HCT116 (cell line): ENCODE results near the gene NSUN4. TPM values are rescaled to one million over a fixed set of nuclear protein-coding genes. Genes with fewer than 3 reads are reported as not detected.

ENCODE experiments used
- ATAC-seq: fragments of 200-7000 bp; cut with Tn5 transposase; 2 replicates; pipeline ENCODE4 v1.9.1; 2020; ENCODE audit warnings: mild to moderate bottlenecking, moderate library complexity
- BruUV-seq: library from RNA; stranded (reverse); fragments of 400-500 nt; replicated peaks from 2 replicates; lab custom pipeline; 2021; lab: Mats Ljungman, UMichigan
- CTCF ChIA-PET: fragments of 300-600 bp; sonication (Branson Sonifier 250); formaldehyde crosslinking; loops from one replicate; lab custom pipeline; 2021; ENCODE audit warnings: antibody characterized with exemption; lab: Charles Lee
- POLR2A ChIA-PET: fragments of 300-600, 350-600 bp; sonication (Branson Sonifier 250); formaldehyde crosslinking; loops from one replicate; lab custom pipeline; 2021; ENCODE audit warnings: antibody characterized with exemption; lab: Charles Lee
- RAD21 ChIA-PET, 2 experiments: fragments of 300-600 bp; sonication (Branson Sonifier 250); formaldehyde crosslinking; loops; one replicate each; lab custom pipeline; 2023; ENCODE audit warnings: low total read pairs in 2 of 2; ENCODE audit not compliant: uncharacterized antibody in 2 of 2, unreplicated experiment in 2 of 2, low non-redundant PET in 1 of 2; lab: Charles Lee
- DNase-seq: peaks from one replicate; pipeline ENCODE4 v3.0.0-alpha.2; 2010; ENCODE audit warnings: low read depth, low spot score
- H2AFZ ChIP-seq: fragments of 200-600 bp; shearing (Covaris generic), sonication (generic); 2 replicates; pipeline ENCODE4 v1.6.1; 2017; ENCODE audit warnings: low read depth, mixed run types, mixed read lengths, antibody characterized with exemption, low read length; ENCODE audit not compliant: poor library complexity, severe bottlenecking
- H3K27ac ChIP-seq: 2 replicates; pipeline ENCODE4 v1.5.1; 2012; ENCODE audit warnings: low read depth, low read length
- H3K27me3 ChIP-seq: fragments of 200-600 bp; sonication (generic); 2 replicates; pipeline ENCODE4 v1.6.1; 2016; ENCODE audit warnings: mixed run types, low read length, mixed read lengths; ENCODE audit not compliant: insufficient read depth
- H3K36me3 ChIP-seq, 2 experiments: fragments of 200-500 bp in 1 of 2; fragments of 200-600 bp in 1 of 2; sonication (Bioruptor generic) in 1 of 2; sonication (generic) in 1 of 2; 2 replicates each; pipeline versions ENCODE4 v1.5.1 to v1.6.1; 2014 to 2016; ENCODE audit warnings: low read length in 2 of 2, inconsistent platforms in 1 of 2, mixed read lengths in 1 of 2, mixed run types in 1 of 2; ENCODE audit not compliant: insufficient read depth in 2 of 2, control insufficient read depth in 1 of 2
- H3K4me1 ChIP-seq, 2 experiments: fragments of 200-600 bp in 1 of 2; sonication (generic) in 1 of 2; 2 replicates each; pipeline versions ENCODE4 v1.5.1 to v1.6.1; 2012 to 2017; ENCODE audit warnings: low read length in 2 of 2, inconsistent platforms in 1 of 2, mild to moderate bottlenecking in 1 of 2, mixed read lengths in 1 of 2, mixed run types in 1 of 2, moderate library complexity in 1 of 2; ENCODE audit not compliant: insufficient read depth in 2 of 2, control insufficient read depth in 1 of 2
- H3K4me2 ChIP-seq: fragments of 200-600 bp; sonication (generic); 2 replicates; pipeline ENCODE4 v1.6.1; 2017; ENCODE audit warnings: mixed run types, low read length, mixed read lengths
- H3K4me3 ChIP-seq, 2 experiments: fragments of 200-600 bp in 1 of 2; sonication (generic) in 1 of 2; replicated peaks in 1 of 2; 2 replicates each; pipeline ENCODE4 v1.5.1; 2011 to 2016; ENCODE audit warnings: low read length in 2 of 2, control low read depth in 1 of 2, low read depth in 1 of 2, mild to moderate bottlenecking in 1 of 2, mixed read lengths in 1 of 2, mixed run types in 1 of 2
- H3K79me2 ChIP-seq: fragments of 200-600 bp; sonication (generic); 2 replicates; pipeline ENCODE4 v1.6.1; 2017; ENCODE audit warnings: mild to moderate bottlenecking, mixed run types, low read length, moderate library complexity, mixed read lengths; ENCODE audit not compliant: insufficient read depth
- H3K9ac ChIP-seq: fragments of 200-600 bp; sonication (generic); 2 replicates; pipeline ENCODE4 v1.6.1; 2016; ENCODE audit warnings: low read length, mixed read lengths
- H3K9me2 ChIP-seq: fragments of 200-600 bp; sonication (generic), shearing (Covaris generic); 2 replicates; pipeline ENCODE4 v1.6.1; 2017; ENCODE audit warnings: mixed run types, mild to moderate bottlenecking, moderate library complexity; ENCODE audit not compliant: insufficient read depth
- H3K9me3 ChIP-seq, 2 experiments: fragments of 200-500 bp in 1 of 2; fragments of 200-600 bp in 1 of 2; sonication (Bioruptor generic) in 1 of 2; sonication (generic) in 1 of 2; 2 replicates each; pipeline ENCODE4 v1.6.1; 2014 to 2017; ENCODE audit warnings: low read length in 2 of 2, mixed read lengths in 2 of 2, inconsistent platforms in 1 of 2, low read depth in 1 of 2, mild to moderate bottlenecking in 1 of 2, mixed run types in 1 of 2, moderate library complexity in 1 of 2; ENCODE audit not compliant: control insufficient read depth in 1 of 2, insufficient read depth in 1 of 2
- H4K20me1 ChIP-seq: fragments of 200-600 bp; sonication (generic), shearing (Covaris generic); 2 replicates; pipeline ENCODE4 v1.6.1; 2017; ENCODE audit warnings: mixed run types, mild to moderate bottlenecking, moderate library complexity; ENCODE audit not compliant: insufficient read depth
- CEBPB ChIP-seq: IDR thresholded peaks from 2 replicates; pipeline ENCODE4 v1.6.1; 2012; ENCODE audit warnings: low read depth
- ELF1 ChIP-seq: IDR thresholded peaks from 2 replicates; pipeline ENCODE4 v1.6.1; 2012; ENCODE audit warnings: low read depth, borderline replicate concordance
- EZH2 ChIP-seq: fragments of 200-600 bp; sonication (generic); IDR thresholded peaks from 2 replicates; pipeline ENCODE4 v1.6.1; 2017; ENCODE audit warnings: antibody characterized with exemption, mixed run types
- JUND ChIP-seq: IDR thresholded peaks from 2 replicates; pipeline ENCODE4 v1.6.1; 2012
- POLR2A ChIP-seq: IDR thresholded peaks from 2 replicates; pipeline ENCODE4 v1.7.0; 2011; ENCODE audit warnings: borderline replicate concordance; ENCODE audit not compliant: insufficient read depth, insufficient read length; ENCODE audit errors: extremely low read depth
- SP1 ChIP-seq: IDR thresholded peaks from 2 replicates; pipeline ENCODE4 v1.6.1; 2012; ENCODE audit warnings: low read depth
- SRF ChIP-seq: IDR thresholded peaks from 2 replicates; pipeline ENCODE4 v1.6.1; 2012; ENCODE audit warnings: low read depth
- ZFX ChIP-seq: fragments of 450-650 bp; IDR thresholded peaks from 2 replicates; pipeline ENCODE4 v1.6.1; 2017
- intact Hi-C: fragments of 100-400 bp; cut with micrococcal nuclease; formaldehyde crosslinking; loops from 2 replicates; pipeline ENCODE4 v1.10.0; 2022
- total RNA-seq: library from RNA; stranded (reverse); gene quantifications from one replicate; pipeline ENCODE4 v1.2.1, GENCODE V29; 2021; ENCODE audit not compliant: unreplicated experiment
- TF ChIP-seq, protein P1 (sequence below): IDR thresholded peaks from 2 replicates; pipeline ENCODE4 v1.6.1; 2012; ENCODE audit warnings: low read depth
- TF ChIP-seq, protein P2 (sequence below): IDR thresholded peaks from 2 replicates; pipeline ENCODE4 v1.6.1; 2011; ENCODE audit warnings: mild to moderate bottlenecking, low read length, moderate library complexity; ENCODE audit not compliant: insufficient replicate concordance; ENCODE audit errors: extremely low read depth
- TF ChIP-seq, protein P3 (sequence below): IDR thresholded peaks from 2 replicates; pipeline ENCODE4 v1.6.1; 2012
- TF ChIP-seq, protein P4 (sequence below), 3 experiments: fragments of 200-600 bp in 1 of 3; sonication (generic) in 1 of 3; IDR thresholded peaks in 2 of 3; conservative IDR thresholded peaks in 1 of 3; 2 replicates each; pipeline ENCODE4 v1.5.1; 2012 to 2017; ENCODE audit warnings: low read depth in 2 of 3, low read length in 2 of 3, antibody characterized with exemption in 1 of 3, borderline replicate concordance in 1 of 3, control low read depth in 1 of 3, mild to moderate bottlenecking in 1 of 3, mixed read lengths in 1 of 3, mixed run types in 1 of 3, moderate library complexity in 1 of 3; ENCODE audit not compliant: insufficient read depth in 1 of 3

The NSUN4 gene
- total RNA-seq, 1 experiment from 2014 or later: 27.8 TPM

DNA sequence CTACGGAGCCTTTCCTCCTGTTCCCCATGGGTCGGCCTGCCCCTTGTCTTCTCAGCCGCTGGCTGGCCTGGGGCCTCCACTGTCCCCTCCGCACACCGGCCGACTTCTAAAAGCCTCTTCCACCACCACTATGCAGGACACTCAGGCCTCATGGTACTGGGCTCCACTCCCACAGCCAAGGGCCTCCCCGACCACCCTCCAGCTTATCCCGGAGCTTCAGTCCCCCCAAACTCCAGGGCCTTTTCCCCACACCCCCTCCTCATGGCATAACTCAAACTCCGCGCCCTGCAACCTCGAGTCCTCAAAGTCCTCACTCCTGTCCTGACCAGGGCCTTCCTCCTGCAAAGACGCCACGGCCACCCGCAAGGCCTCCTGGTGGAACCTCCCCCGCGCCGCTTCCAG lies 39.2 kb upstream of the NSUN4 start (continued):
- TF ChIP-seq, protein P1, sequence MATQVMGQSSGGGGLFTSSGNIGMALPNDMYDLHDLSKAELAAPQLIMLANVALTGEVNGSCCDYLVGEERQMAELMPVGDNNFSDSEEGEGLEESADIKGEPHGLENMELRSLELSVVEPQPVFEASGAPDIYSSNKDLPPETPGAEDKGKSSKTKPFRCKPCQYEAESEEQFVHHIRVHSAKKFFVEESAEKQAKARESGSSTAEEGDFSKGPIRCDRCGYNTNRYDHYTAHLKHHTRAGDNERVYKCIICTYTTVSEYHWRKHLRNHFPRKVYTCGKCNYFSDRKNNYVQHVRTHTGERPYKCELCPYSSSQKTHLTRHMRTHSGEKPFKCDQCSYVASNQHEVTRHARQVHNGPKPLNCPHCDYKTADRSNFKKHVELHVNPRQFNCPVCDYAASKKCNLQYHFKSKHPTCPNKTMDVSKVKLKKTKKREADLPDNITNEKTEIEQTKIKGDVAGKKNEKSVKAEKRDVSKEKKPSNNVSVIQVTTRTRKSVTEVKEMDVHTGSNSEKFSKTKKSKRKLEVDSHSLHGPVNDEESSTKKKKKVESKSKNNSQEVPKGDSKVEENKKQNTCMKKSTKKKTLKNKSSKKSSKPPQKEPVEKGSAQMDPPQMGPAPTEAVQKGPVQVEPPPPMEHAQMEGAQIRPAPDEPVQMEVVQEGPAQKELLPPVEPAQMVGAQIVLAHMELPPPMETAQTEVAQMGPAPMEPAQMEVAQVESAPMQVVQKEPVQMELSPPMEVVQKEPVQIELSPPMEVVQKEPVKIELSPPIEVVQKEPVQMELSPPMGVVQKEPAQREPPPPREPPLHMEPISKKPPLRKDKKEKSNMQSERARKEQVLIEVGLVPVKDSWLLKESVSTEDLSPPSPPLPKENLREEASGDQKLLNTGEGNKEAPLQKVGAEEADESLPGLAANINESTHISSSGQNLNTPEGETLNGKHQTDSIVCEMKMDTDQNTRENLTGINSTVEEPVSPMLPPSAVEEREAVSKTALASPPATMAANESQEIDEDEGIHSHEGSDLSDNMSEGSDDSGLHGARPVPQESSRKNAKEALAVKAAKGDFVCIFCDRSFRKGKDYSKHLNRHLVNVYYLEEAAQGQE: no peak
- TF ChIP-seq JUND: no peak

DNA sequence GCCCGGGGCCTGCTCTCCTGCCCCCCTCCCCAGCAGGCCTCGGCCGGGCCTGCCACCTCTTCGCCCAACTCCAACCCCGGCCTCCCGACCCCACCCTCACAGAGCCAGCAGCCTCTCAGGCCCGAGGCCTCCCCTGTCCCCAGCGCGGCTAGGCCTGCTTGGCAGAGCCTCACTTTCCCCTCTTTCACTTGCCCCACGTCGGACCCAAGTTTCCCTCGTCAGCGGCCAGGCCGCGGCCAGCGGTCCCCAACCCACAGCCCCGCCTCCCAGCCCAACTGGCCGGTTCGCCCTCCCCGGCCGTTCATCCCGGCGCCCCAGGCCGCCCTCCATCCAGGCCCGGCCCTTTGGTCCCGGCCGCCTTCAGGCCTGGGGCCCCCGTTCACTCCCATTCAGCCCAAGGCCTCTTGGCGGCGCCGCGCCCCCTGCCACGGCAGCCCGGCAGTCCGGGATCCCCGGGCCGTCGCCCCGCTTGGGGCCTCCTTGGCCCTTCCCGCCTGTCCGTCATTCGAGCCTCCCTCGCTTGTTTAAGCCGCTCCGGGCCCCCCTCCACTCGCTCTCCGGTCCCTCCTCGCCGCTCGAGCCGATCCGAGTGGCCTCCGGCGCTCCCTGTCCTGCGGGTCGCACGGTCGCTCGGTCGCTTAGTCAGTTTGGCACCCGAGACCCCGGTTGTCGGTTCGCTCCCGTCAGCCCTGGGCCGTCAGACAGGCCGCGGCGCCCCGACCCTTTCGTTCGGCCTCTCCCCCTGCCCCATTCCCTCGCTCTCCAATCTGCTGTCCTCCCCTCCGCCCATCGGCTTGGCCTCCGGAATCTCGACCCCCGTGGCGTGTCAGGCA lies 38.6 kb upstream of the NSUN4 start:
- no peak overlapping the region for H2AFZ ChIP-seq
- ATAC-seq (peak; percentile 37), DNase-seq (no peak)
- peak overlapping the region; percentile 94 for H3K27ac ChIP-seq
- CTCF ChIA-PET: no interaction called here
- POLR2A ChIA-PET: no interaction called here
- peak overlapping the region; percentile 87 for H3K9ac ChIP-seq
- H3K9me2 ChIP-seq: no peaks in the 10 kb centered on the region
- H3K27me3 ChIP-seq: no peaks in the 10 kb centered on the region
- no peaks in the 10 kb centered on the region for H4K20me1 ChIP-seq
- peak overlapping the region; percentile 87 for H3K4me2 ChIP-seq
- RAD21 ChIA-PET: no interaction called here
- H3K79me2 ChIP-seq: peaks cover 86% of the 10 kb centered on the region
- H3K4me3 ChIP-seq: peak overlapping the region; percentile 81 to 92
- peaks cover 7 to 14% of the 10 kb centered on the region in 2 experiments; a peak in 3 of 4 replicates for H3K36me3 ChIP-seq
- intact Hi-C loops: loop anchor here (2.0 kb wide), 1 partner anchor 39 kb away; the partner anchor contains the start of gene NSUN4
- no peaks in the 10 kb centered on the region for H3K9me3 ChIP-seq
- H3K4me1 ChIP-seq: peaks cover 7 to 19% of the 10 kb centered on the region in 2 experiments; a peak in 3 of 4 replicates
- no TSS peak for BruUV-seq
- TF ChIP-seq, protein P2, sequence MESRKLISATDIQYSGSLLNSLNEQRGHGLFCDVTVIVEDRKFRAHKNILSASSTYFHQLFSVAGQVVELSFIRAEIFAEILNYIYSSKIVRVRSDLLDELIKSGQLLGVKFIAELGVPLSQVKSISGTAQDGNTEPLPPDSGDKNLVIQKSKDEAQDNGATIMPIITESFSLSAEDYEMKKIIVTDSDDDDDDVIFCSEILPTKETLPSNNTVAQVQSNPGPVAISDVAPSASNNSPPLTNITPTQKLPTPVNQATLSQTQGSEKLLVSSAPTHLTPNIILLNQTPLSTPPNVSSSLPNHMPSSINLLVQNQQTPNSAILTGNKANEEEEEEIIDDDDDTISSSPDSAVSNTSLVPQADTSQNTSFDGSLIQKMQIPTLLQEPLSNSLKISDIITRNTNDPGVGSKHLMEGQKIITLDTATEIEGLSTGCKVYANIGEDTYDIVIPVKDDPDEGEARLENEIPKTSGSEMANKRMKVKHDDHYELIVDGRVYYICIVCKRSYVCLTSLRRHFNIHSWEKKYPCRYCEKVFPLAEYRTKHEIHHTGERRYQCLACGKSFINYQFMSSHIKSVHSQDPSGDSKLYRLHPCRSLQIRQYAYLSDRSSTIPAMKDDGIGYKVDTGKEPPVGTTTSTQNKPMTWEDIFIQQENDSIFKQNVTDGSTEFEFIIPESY: no peak
- TF ChIP-seq, protein P3, sequence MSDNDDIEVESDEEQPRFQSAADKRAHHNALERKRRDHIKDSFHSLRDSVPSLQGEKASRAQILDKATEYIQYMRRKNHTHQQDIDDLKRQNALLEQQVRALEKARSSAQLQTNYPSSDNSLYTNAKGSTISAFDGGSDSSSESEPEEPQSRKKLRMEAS: no peak; the same call in 1 of the 2 replicates
- TF ChIP-seq ZFX (peak; percentile 96), CEBPB (no peak), EZH2 (no peak), POLR2A (no peak), SP1 (no peak), ELF1 (no peak), SRF (no peak)
- TF ChIP-seq, protein P4, sequence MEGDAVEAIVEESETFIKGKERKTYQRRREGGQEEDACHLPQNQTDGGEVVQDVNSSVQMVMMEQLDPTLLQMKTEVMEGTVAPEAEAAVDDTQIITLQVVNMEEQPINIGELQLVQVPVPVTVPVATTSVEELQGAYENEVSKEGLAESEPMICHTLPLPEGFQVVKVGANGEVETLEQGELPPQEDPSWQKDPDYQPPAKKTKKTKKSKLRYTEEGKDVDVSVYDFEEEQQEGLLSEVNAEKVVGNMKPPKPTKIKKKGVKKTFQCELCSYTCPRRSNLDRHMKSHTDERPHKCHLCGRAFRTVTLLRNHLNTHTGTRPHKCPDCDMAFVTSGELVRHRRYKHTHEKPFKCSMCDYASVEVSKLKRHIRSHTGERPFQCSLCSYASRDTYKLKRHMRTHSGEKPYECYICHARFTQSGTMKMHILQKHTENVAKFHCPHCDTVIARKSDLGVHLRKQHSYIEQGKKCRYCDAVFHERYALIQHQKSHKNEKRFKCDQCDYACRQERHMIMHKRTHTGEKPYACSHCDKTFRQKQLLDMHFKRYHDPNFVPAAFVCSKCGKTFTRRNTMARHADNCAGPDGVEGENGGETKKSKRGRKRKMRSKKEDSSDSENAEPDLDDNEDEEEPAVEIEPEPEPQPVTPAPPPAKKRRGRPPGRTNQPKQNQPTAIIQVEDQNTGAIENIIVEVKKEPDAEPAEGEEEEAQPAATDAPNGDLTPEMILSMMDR (IDR thresholded peaks at IDR 0.05 in 2 of 3, conservative IDR thresholded peaks at IDR 0.05 in 1 of 3; ENCODE audit: borderline replicate concordance in 1 of 3, insufficient read depth in 1 of 3, low read depth in 2 of 3, low read length in 2 of 3): no peak
